Lower leg skin (tissue), 4 donors: ENCODE data around the gene DDX60. TPM values are rescaled to one million over a fixed set of nuclear protein-coding genes. Genes with fewer than 3 reads are reported as not detected.
A peak's percentile ranks its signal among the peaks of the same experiment; 100 is the strongest.

Experiments used
- DNase-seq, 2 donors: peaks; one replicate each; pipeline ENCODE4 v3.0.0-alpha.2; 2019; ENCODE audit warnings: low spot score in 2 of 2
- H3K4me3 ChIP-seq: fragments of 200-600 bp; sonication (generic); 2 replicates; pipeline ENCODE4 v1.5.1; 2017; ENCODE audit warnings: mild to moderate bottlenecking, low read depth; ENCODE audit not compliant: poor library complexity, severe bottlenecking
- POLR2A ChIP-seq, 2 donors: fragments of 450-650 bp; IDR thresholded peaks; one replicate each; pipeline ENCODE4 v1.6.1; 2016 to 2017; ENCODE audit warnings: antibody characterized with exemption in 2 of 2, mild to moderate bottlenecking in 1 of 2, moderate library complexity in 1 of 2
- WGBS, 2 donors: methylation state at CpG; one replicate each; pipeline ENCODE4 v1.1.5; 2018; 5-methylcytosine and 5-hydroxymethylcytosine counted together
- intact Hi-C: fragments of 100-400 bp; cut with DNase I; formaldehyde crosslinking; loops from one replicate; pipeline ENCODE4 v1.15.0; 2023; ENCODE audit warnings: low total_unique reads
- total RNA-seq, 4 donors: library from RNA; depleted of rRNA; stranded (reverse); fragments of >200 nt; gene quantifications; one replicate each; pipeline ENCODE4 v1.1.0, GENCODE V29; 2016
- TF ChIP-seq, protein P1 (sequence below), 3 donors: fragments of 450-650 bp; IDR thresholded peaks; one replicate each; pipeline ENCODE4 v1.5.1; 2016; ENCODE audit warnings: antibody characterized with exemption in 3 of 3, mild to moderate bottlenecking in 3 of 3, moderate library complexity in 2 of 3

The DDX60 gene, protein sequence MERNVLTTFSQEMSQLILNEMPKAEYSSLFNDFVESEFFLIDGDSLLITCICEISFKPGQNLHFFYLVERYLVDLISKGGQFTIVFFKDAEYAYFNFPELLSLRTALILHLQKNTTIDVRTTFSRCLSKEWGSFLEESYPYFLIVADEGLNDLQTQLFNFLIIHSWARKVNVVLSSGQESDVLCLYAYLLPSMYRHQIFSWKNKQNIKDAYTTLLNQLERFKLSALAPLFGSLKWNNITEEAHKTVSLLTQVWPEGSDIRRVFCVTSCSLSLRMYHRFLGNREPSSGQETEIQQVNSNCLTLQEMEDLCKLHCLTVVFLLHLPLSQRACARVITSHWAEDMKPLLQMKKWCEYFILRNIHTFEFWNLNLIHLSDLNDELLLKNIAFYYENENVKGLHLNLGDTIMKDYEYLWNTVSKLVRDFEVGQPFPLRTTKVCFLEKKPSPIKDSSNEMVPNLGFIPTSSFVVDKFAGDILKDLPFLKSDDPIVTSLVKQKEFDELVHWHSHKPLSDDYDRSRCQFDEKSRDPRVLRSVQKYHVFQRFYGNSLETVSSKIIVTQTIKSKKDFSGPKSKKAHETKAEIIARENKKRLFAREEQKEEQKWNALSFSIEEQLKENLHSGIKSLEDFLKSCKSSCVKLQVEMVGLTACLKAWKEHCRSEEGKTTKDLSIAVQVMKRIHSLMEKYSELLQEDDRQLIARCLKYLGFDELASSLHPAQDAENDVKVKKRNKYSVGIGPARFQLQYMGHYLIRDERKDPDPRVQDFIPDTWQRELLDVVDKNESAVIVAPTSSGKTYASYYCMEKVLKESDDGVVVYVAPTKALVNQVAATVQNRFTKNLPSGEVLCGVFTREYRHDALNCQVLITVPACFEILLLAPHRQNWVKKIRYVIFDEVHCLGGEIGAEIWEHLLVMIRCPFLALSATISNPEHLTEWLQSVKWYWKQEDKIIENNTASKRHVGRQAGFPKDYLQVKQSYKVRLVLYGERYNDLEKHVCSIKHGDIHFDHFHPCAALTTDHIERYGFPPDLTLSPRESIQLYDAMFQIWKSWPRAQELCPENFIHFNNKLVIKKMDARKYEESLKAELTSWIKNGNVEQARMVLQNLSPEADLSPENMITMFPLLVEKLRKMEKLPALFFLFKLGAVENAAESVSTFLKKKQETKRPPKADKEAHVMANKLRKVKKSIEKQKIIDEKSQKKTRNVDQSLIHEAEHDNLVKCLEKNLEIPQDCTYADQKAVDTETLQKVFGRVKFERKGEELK (N-terminal part only)
- 10 to 100 TPM in 2 of 4 donors, 1 to 10 TPM in 2; 6.6 to 23.8 (median 10.9) TPM for total RNA-seq

DNA sequence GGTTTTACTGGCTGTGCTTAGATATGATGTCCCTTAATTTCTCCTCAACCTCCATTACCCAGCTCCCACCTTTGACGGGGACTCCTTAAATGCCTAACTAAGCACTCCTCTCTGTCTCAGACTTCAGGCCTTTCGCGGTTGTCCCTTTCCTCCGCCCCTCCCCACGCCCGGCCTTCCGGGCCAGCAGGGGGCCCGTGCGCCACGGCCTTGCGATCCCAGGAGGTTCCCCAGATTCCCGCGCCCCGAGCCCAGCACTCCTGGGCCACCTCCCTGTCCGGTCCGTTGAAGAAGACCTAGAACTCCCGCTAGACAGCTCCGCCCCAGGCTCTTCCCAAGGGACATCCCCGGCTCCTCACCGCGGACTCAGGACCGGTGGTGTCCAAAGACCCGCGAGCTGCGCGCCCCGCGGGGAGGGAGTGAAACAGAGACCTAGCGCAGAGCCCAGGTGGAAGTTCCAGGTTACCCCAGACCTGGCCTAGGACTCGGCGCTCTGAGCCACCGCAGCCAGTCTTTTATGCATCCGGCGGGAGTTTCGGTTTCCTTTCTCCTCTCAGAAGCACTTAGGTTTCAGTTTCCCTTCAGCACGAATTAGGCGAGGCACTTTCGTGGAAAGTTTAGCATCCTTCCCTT is at the start of gene DDX60:
DDX60 (minus strand) TSS at position 487 of the 630 bp plus-strand sequence. CDS start 7,493 bp downstream, outside the sequence.
- DNase-seq, result peak; percentile 58 to 91

DNA sequence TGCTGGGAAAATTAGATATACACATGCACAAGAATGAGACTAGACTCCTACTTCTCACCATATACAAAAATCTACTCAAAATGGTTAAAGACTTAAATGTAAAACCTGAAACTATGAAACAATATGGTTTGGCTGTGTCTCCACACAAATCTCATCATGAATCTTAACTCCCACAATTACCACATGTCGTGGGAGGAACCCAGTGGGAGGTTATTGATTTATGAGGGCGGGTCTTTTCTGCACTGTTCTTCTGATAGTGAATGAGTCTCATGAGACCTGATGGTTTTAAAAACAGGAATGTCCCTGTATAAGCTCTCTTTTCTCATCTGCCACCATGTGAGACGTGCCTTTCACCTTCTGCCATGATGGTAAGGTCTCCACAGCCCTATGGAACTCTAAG is 48.5 kb upstream of the DDX60 start:
- DNase-seq, result no peak
- intact Hi-C loops, result no loop called here
- 91% methylated on average over 3 of the region's 3 CpGs for WGBS, 2 donors
- H3K4me3 ChIP-seq, result no peak overlapping the region
- no peak for TF ChIP-seq POLR2A (IDR thresholded peaks at IDR 0.05)
- TF ChIP-seq, protein P1, sequence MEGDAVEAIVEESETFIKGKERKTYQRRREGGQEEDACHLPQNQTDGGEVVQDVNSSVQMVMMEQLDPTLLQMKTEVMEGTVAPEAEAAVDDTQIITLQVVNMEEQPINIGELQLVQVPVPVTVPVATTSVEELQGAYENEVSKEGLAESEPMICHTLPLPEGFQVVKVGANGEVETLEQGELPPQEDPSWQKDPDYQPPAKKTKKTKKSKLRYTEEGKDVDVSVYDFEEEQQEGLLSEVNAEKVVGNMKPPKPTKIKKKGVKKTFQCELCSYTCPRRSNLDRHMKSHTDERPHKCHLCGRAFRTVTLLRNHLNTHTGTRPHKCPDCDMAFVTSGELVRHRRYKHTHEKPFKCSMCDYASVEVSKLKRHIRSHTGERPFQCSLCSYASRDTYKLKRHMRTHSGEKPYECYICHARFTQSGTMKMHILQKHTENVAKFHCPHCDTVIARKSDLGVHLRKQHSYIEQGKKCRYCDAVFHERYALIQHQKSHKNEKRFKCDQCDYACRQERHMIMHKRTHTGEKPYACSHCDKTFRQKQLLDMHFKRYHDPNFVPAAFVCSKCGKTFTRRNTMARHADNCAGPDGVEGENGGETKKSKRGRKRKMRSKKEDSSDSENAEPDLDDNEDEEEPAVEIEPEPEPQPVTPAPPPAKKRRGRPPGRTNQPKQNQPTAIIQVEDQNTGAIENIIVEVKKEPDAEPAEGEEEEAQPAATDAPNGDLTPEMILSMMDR (IDR thresholded peaks at IDR 0.05), result no peak

More for the DNA sequence above, at the start of gene DDX60:
- TF ChIP-seq, protein P1 (IDR thresholded peaks at IDR 0.05), result no peak
- no peak for TF ChIP-seq POLR2A (IDR thresholded peaks at IDR 0.05)
- H3K4me3 ChIP-seq, result peak within 1 kb of the TSS; percentile 91
- 0 to 1% methylated on average over 31 to 38 of the region's 38 CpGs for WGBS, 2 donors
- intact Hi-C loops, result no loop called here

DNA sequence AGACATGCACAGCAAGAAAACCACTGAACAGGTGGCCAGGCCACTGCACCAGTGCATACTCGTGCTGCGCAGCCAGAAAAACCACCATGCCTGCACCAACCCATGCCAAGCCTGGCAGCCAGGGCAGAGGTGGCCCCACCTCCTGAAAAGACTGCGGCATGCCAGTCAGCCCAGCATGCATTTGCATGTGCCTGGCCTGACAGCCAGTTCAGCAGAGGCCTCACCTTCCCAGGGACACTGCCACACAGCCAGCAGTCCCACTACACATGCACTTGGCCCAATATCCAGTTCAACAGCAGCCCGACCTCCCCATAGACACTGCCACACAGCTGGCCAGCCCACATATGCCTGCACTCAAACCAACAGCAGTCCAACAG is 43.5 kb upstream of the DDX60 start:
- 58 to 77% methylated on average over 4 of the region's 4 CpGs for WGBS, 2 donors
- no peak overlapping the region for H3K4me3 ChIP-seq
- TF ChIP-seq, protein P1 (IDR thresholded peaks at IDR 0.05), result no peak
- TF ChIP-seq POLR2A (IDR thresholded peaks at IDR 0.05), result no peak
- DNase-seq, result no peak
- intact Hi-C loops, result loop anchor here (1.0 kb wide), 1 partner anchor 37 kb away; no protein-coding TSS in a partner anchor

DNA sequence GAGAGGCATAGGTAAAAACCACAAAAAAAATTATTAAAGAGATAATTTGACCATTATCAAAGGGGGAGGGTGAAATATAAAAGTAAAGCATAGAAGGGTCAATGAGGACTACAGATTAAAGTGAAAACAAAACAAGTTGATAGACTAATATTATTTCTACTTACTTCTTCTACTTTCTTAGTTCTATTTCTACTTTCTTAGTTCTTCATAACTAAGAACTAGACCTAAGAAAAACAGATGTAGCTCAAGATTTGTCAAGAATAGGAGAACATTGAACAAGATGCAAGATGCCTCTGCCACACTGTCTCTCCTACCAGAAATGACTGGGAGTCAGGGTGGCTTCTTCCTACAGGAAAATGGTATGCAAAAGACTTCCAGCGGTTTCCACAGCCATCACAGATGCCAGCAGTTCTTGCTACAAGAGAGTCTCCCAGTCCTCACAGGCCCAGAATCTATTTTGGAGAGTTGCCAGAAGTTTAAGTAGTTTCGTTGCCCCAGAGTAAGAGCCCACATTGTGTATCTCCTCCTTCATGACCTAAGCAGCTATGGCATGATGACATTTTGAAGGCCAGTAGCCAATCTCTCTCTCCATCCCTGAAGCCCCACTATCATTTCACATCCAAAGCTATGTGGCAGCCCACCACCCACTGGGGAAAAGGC is 42.9 kb upstream of the DDX60 start:
- no peak for DNase-seq
- H3K4me3 ChIP-seq, result no peak overlapping the region
- no peak for TF ChIP-seq POLR2A (IDR thresholded peaks at IDR 0.05)
- TF ChIP-seq, protein P1 (IDR thresholded peaks at IDR 0.05), result no peak
- 72 to 83% methylated on average over 2 of the region's 2 CpGs for WGBS, 2 donors
- intact Hi-C loops, result loop anchor here (1.0 kb wide), 1 partner anchor 38 kb away; no protein-coding TSS in a partner anchor
